ENCODE measurements around the gene MSX2. TPM values are rescaled to one million over a fixed set of nuclear protein-coding genes. Genes with fewer than 3 reads are reported as not detected.

The MSX2 gene
- total RNA-seq, 1 experiment from 2014 or later, result not detected

- H3K27me3 ChIP-seq (replicated peaks; ENCODE audit: insufficient read depth, low read depth, low read length, poor library complexity), result peaks cover 92% of the 10 kb centered on the region
- no peak overlapping the region for H3K27ac ChIP-seq (ENCODE audit: low read depth, low read length, poor library complexity, severe bottlenecking)
- H3K4me3 ChIP-seq (ENCODE audit: low read depth, low read length, poor library complexity, severe bottlenecking), result no peak overlapping the region
- no peak for DNase-seq (ENCODE audit: low spot score)
- H3K9me3 ChIP-seq (ENCODE audit: low read depth, low read length, poor library complexity, severe bottlenecking), result no peaks in the 10 kb centered on the region
- H3K36me3 ChIP-seq (ENCODE audit: insufficient read depth, low read length, poor library complexity, severe bottlenecking), result no peaks in the 10 kb centered on the region
- ChIA-PET POLR2A (ENCODE audit: low non-redundant PET) (no interaction called here), CTCF (no interaction called here)
- H3K4me1 ChIP-seq (ENCODE audit: insufficient read depth, low read length, poor library complexity, severe bottlenecking), result no peaks in the 10 kb centered on the region
- TF ChIP-seq EZH2 (IDR thresholded peaks at IDR 0.05; ENCODE audit: borderline replicate concordance, low read depth, low read length, poor library complexity, severe bottlenecking) (no peak), CTCF (conservative IDR thresholded peaks at IDR 0.05; ENCODE audit: low read depth, low read length) (no peak)
- no TSS peak for BruUV-seq (replicated peaks)
- intact Hi-C loops (cut with micrococcal nuclease; ENCODE audit: unreplicated experiment), result no loop called here
Observed at GRCh38 chr5:174733091-174733690, 8.8 kb downstream of the MSX2 start.

DNA sequence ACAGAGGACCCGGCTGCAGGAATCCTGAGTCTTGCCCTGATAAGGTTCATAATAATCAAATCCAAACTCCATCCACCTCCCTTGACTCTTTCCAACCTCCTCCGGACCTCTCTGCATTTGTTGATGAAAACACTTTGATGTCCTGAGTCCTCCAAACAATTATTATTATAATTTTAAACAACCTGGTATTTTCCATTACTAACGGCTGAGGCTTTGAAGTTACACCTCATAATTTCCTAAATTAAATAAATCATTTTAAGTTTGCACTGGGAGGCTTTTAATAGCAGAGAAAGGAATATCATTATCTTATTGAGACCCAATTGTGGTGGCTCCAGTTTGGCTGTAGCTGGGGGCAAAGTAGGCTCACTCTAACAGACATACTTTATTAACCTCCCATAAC is 9.5 kb downstream of the MSX2 start:
- intact Hi-C loops (cut with micrococcal nuclease; ENCODE audit: unreplicated experiment), result no loop called here
- Histone ChIP-seq H3K4me1 (ENCODE audit: insufficient read depth, low read length, poor library complexity, severe bottlenecking) (no peaks in the 10 kb centered on the region), H3K27ac (ENCODE audit: low read depth, low read length, poor library complexity, severe bottlenecking) (no peak overlapping the region), H3K27me3 (replicated peaks; ENCODE audit: insufficient read depth, low read depth, low read length, poor library complexity) (peaks cover 86% of the 10 kb centered on the region), H3K9me3 (ENCODE audit: low read depth, low read length, poor library complexity, severe bottlenecking) (no peaks in the 10 kb centered on the region), H3K36me3 (ENCODE audit: insufficient read depth, low read length, poor library complexity, severe bottlenecking) (no peaks in the 10 kb centered on the region), H3K4me3 (ENCODE audit: low read depth, low read length, poor library complexity, severe bottlenecking) (no peak overlapping the region)
- no TSS peak for BruUV-seq (replicated peaks)
- TF ChIP-seq EZH2 (IDR thresholded peaks at IDR 0.05; ENCODE audit: borderline replicate concordance, low read depth, low read length, poor library complexity, severe bottlenecking), result no peak
- no peak for TF ChIP-seq CTCF (conservative IDR thresholded peaks at IDR 0.05; ENCODE audit: low read depth, low read length)
- CTCF ChIA-PET, result no interaction called here
- no peak for DNase-seq (ENCODE audit: low spot score)
- POLR2A ChIA-PET (ENCODE audit: low non-redundant PET), result no interaction called here

- ChIA-PET CTCF (no interaction called here), POLR2A (ENCODE audit: low non-redundant PET) (no interaction called here)
- no peak for DNase-seq (ENCODE audit: low spot score)
- no TSS peak for BruUV-seq (replicated peaks)
- Histone ChIP-seq H3K27me3 (replicated peaks; ENCODE audit: insufficient read depth, low read depth, low read length, poor library complexity) (peaks cover 76% of the 10 kb centered on the region), H3K9me3 (ENCODE audit: low read depth, low read length, poor library complexity, severe bottlenecking) (no peaks in the 10 kb centered on the region), H3K4me1 (ENCODE audit: insufficient read depth, low read length, poor library complexity, severe bottlenecking) (no peaks in the 10 kb centered on the region), H3K27ac (ENCODE audit: low read depth, low read length, poor library complexity, severe bottlenecking) (no peak overlapping the region), H3K36me3 (ENCODE audit: insufficient read depth, low read length, poor library complexity, severe bottlenecking) (no peaks in the 10 kb centered on the region), H3K4me3 (ENCODE audit: low read depth, low read length, poor library complexity, severe bottlenecking) (no peak overlapping the region)
- no peak for TF ChIP-seq EZH2 (IDR thresholded peaks at IDR 0.05; ENCODE audit: borderline replicate concordance, low read depth, low read length, poor library complexity, severe bottlenecking)
- TF ChIP-seq CTCF (conservative IDR thresholded peaks at IDR 0.05; ENCODE audit: low read depth, low read length), result no peak
- intact Hi-C loops (cut with micrococcal nuclease; ENCODE audit: unreplicated experiment), result loop anchor here (5.0 kb wide), 1 partner anchor 408 kb away; no protein-coding TSS in a partner anchor
Observed at GRCh38 chr5:174734571-174735497, 10.5 kb downstream of the MSX2 start.

Data from A673 (cell line).